ENCODE data around the gene NDUFA5. TPM values are rescaled to one million over a fixed set of nuclear protein-coding genes. Genes with fewer than 3 reads are reported as not detected.
A peak's percentile ranks its signal among the peaks of the same experiment; 100 is the strongest.
"Not testable (repeated sequence)": the region's sequence is repeated elsewhere in the genome, so short reads cannot be mapped to it uniquely, and the experiment has no call there.

Gene NDUFA5
- polyA plus RNA-seq, 1 of the 3 experiments (the other 2 are of a cell fraction) = 10.9 TPM

DNA sequence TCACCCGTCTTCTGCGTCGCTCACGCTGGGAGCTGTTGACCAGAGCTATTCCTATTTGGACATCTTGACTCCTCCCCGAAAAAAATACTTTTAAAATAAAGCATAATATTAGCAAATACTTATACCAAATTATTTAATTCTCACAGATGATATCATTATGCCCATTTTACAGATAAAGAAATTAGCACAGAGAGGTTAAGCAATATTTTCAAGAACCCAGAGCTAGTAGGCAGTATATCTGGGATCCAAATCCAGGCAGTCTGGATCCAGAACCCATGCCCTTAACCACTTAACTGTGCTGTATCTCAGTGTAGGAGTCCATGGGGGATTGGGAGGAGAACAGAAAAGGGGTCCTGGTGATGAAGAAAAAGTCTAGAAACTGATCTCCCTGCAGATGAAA lies 29.4 kb downstream of the NDUFA5 start:
- H3K4me3 ChIP-seq (ENCODE audit: low read depth in 2 of 2, low read length in 1 of 2) = peak overlapping the region; percentile 43 to 58
- no peaks in the 10 kb centered on the region for H3K27me3 ChIP-seq (ENCODE audit: insufficient read depth)
- H3K4me2 ChIP-seq = peak overlapping the region; percentile 19; the same call in 1 of the 2 replicates
- no peak overlapping the region; the same call in 1 of the 2 replicates for H3K9ac ChIP-seq
- H3K79me2 ChIP-seq (ENCODE audit: insufficient read depth) = no peaks in the 10 kb centered on the region
- CTCF ChIA-PET = interaction anchor here (0.7 to 2.1 kb wide), 6 partner anchors 9 to 220 kb away, joined by 3 to 19 read pairs (median 4); no protein-coding TSS in a partner anchor
- POLR2A ChIA-PET = no interaction called here
- H3K36me3 ChIP-seq (replicated peaks in 1 of 2; ENCODE audit: control insufficient read depth in 1 of 2, insufficient read depth in 2 of 2, low read length in 1 of 2) = no peaks in the 10 kb centered on the region
- H4K20me1 ChIP-seq (ENCODE audit: insufficient read depth) = no peaks in the 10 kb centered on the region
- H3K27ac ChIP-seq (ENCODE audit: low read depth in 2 of 2, low read length in 1 of 2) = no peak overlapping the region
- 35% methylated on average over 5 of the region's 5 CpGs for WGBS (ENCODE audit: low lambda C conversion rate)
- peaks cover 2% of the 10 kb centered on the region for H3F3A ChIP-seq (replicated peaks; ENCODE audit: insufficient read depth)
- no peaks in the 10 kb centered on the region for H3K9me2 ChIP-seq
- TF ChIP-seq, protein P1, sequence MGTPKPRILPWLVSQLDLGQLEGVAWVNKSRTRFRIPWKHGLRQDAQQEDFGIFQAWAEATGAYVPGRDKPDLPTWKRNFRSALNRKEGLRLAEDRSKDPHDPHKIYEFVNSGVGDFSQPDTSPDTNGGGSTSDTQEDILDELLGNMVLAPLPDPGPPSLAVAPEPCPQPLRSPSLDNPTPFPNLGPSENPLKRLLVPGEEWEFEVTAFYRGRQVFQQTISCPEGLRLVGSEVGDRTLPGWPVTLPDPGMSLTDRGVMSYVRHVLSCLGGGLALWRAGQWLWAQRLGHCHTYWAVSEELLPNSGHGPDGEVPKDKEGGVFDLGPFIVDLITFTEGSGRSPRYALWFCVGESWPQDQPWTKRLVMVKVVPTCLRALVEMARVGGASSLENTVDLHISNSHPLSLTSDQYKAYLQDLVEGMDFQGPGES (IDR thresholded peaks at IDR 0.05; ENCODE audit: low read depth, low read length) = no peak
- TF ChIP-seq SIN3A (IDR thresholded peaks at IDR 0.05; ENCODE audit: borderline replicate concordance, low read depth, low read length) (no peak), EZH2phosphoT487 (IDR thresholded peaks at IDR 0.05; ENCODE audit: borderline replicate concordance, low read depth) (no peak), TAF1 (IDR thresholded peaks at IDR 0.05; ENCODE audit: borderline replicate concordance, low read depth, low read length) (no peak), NFIC (IDR thresholded peaks at IDR 0.05; ENCODE audit: borderline replicate concordance) (no peak), YY1 (IDR thresholded peaks at IDR 0.05; ENCODE audit: low read depth) (no peak), JUND (IDR thresholded peaks at IDR 0.05) (no peak), RCOR1 (IDR thresholded peaks at IDR 0.05; ENCODE audit: low read length) (no peak), RFX5 (IDR thresholded peaks at IDR 0.05; ENCODE audit: low read length) (no peak), TCF12 (IDR thresholded peaks at IDR 0.05) (no peak), GATA2 (CRISPR knock-in tag; IDR thresholded peaks at IDR 0.05) (no peak), CHD2 (IDR thresholded peaks at IDR 0.05; ENCODE audit: low read length, partially characterized antibody) (no peak)
- TF ChIP-seq, protein P2, sequence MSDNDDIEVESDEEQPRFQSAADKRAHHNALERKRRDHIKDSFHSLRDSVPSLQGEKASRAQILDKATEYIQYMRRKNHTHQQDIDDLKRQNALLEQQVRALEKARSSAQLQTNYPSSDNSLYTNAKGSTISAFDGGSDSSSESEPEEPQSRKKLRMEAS (IDR thresholded peaks at IDR 0.05; ENCODE audit: low read depth) = no peak
- H3K9me3 ChIP-seq = no peaks in the 10 kb centered on the region
- H3K4me1 ChIP-seq (ENCODE audit: control insufficient read depth in 1 of 2, insufficient read depth in 2 of 2, low read depth in 1 of 2, low read length in 1 of 2) = peaks cover 0 to 2% of the 10 kb centered on the region in 2 experiments; a peak in 2 of 4 replicates
- peak overlapping the region; percentile 23; the same call in 1 of the 2 replicates for H2AFZ ChIP-seq (ENCODE audit: low read depth)
- peak; percentile 24 for DNase-seq

DNA sequence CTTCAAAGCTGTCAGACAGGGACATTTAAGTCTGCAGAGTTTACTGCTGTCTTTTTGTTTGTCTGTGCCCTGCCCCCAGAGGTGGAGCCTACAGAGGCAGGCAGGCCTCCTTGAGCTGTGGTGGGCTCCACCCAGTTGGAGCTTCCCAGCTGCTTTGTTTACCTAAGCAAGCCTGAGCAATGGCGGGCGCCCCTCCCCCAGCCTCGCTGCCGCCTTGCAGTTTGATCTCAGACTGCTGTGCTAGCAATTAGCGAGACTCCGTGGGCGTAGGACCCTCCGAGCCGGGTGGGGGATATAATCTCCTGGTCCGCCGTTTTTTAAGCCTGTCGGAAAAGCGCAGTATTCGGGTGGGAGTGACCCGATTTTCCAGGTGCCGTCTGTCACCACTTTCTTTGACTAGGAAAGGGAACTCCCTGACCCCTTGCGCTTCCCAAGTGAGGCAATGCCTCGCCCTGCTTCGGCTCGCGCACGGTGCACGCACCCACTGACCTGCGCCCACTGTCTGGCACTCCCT lies 29.8 kb downstream of the NDUFA5 start:
- CTCF ChIA-PET = interaction anchor here (0.7 to 2.1 kb wide), 6 partner anchors 8 to 270 kb away, joined by 3 to 19 read pairs (median 4); no protein-coding TSS in a partner anchor
- Histone ChIP-seq H2AFZ (ENCODE audit: low read depth) (peak overlapping the region; percentile 23; the same call in 1 of the 2 replicates), H3K4me2 (peak overlapping the region; percentile 19; the same call in 1 of the 2 replicates), H3K4me3 (ENCODE audit: low read depth in 2 of 2, low read length in 1 of 2) (peak overlapping the region; percentile 43 to 58)
- H3K27ac ChIP-seq (ENCODE audit: low read depth in 2 of 2, low read length in 1 of 2); H3K36me3 ChIP-seq (replicated peaks in 1 of 2; ENCODE audit: control insufficient read depth in 1 of 2, insufficient read depth in 2 of 2, low read length in 1 of 2); H3K9me2 ChIP-seq; H3K9ac ChIP-seq; H3K4me1 ChIP-seq (ENCODE audit: control insufficient read depth in 1 of 2, insufficient read depth in 2 of 2, low read depth in 1 of 2, low read length in 1 of 2); H4K20me1 ChIP-seq (ENCODE audit: insufficient read depth); H3K27me3 ChIP-seq (ENCODE audit: insufficient read depth); H3K79me2 ChIP-seq (ENCODE audit: insufficient read depth); H3K9me3 ChIP-seq; DNase-seq; POLR2A ChIA-PET; H3F3A ChIP-seq (replicated peaks; ENCODE audit: insufficient read depth): not testable (repeated sequence)
- 41% methylated on average over 17 of the region's 24 CpGs for WGBS (ENCODE audit: low lambda C conversion rate)

DNA sequence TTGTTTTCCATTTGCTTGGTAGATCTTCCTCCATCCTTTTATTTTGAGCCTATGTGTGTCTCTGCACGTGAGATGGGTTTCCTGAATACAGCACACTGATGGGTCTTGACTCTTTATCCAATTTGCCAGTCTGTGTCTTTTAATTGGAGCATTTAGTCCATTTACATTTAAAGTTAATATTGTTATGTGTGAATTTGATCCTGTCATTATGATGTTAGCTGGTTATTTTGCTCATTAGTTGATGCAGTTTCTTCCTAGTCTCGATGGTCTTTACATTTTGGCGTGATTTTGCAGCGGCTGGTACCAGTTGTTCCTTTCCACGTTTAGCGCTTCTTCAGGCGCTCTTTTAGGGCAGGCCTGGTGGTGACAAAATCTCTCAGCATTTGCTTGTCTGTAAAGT lies 31.1 kb downstream of the NDUFA5 start:
- H3K4me1 ChIP-seq (ENCODE audit: control insufficient read depth in 1 of 2, insufficient read depth in 2 of 2, low read depth in 1 of 2, low read length in 1 of 2); H3K4me3 ChIP-seq (ENCODE audit: low read depth in 2 of 2, low read length in 1 of 2); H3F3A ChIP-seq (replicated peaks; ENCODE audit: insufficient read depth); H3K27me3 ChIP-seq (ENCODE audit: insufficient read depth); DNase-seq; POLR2A ChIA-PET; H3K9me3 ChIP-seq; H3K36me3 ChIP-seq (replicated peaks in 1 of 2; ENCODE audit: control insufficient read depth in 1 of 2, insufficient read depth in 2 of 2, low read length in 1 of 2); H2AFZ ChIP-seq (ENCODE audit: low read depth); H3K9ac ChIP-seq; H3K27ac ChIP-seq (ENCODE audit: low read depth in 2 of 2, low read length in 1 of 2); H3K9me2 ChIP-seq; H4K20me1 ChIP-seq (ENCODE audit: insufficient read depth); H3K4me2 ChIP-seq; H3K79me2 ChIP-seq (ENCODE audit: insufficient read depth): not testable (repeated sequence)
- WGBS (ENCODE audit: low lambda C conversion rate) = 77% methylated on average over 6 of the region's 7 CpGs
- CTCF ChIA-PET = interaction anchor here (1.0 kb wide), 1 partner anchor 271 kb away, joined by 3 read pairs; no protein-coding TSS in a partner anchor
